Endothelial cell of coronary artery (primary cell): ENCODE data around the gene PMEPA1. TPM values are rescaled to one million over a fixed set of nuclear protein-coding genes. Genes with fewer than 3 reads are reported as not detected.

Experiments used
- total RNA-seq: library from RNA; depleted of rRNA; stranded (reverse); fragments of >200 nt; gene quantifications from 2 replicates; pipeline ENCODE4 v1.2.3, GENCODE V29; 2014

PMEPA1 gene
- total RNA-seq, result 9.3 and 13.3 TPM in 2 replicates

GRCh38 chr20:57709823-57710799, at the start of gene PMEPA1:
Gene PMEPA1, minus strand, starts transcription at chr20:57710015. Its CDS starts 433 bp downstream, at chr20:57709582.

GRCh38 chr20:57620274-57620990, 89.4 kb downstream of the PMEPA1 start, which contains the start of gene ZBP1:
Gene ZBP1, minus strand, starts transcription at chr20:57620426. Its CDS starts 131 bp downstream, at chr20:57620295.

Other genes starting within 250 kb of the PMEPA1 start
- gene CTCFL, start 184.9 kb downstream of the PMEPA1 start, total RNA-seq, result under 0.01 TPM in 1 of 2 replicates, not detected in the other
- gene PCK1, start 148.9 kb downstream of the PMEPA1 start, total RNA-seq, result not detected in 2 replicates
- not detected in 2 replicates for gene ZBP1, start 89.6 kb downstream of the PMEPA1 start, total RNA-seq